Body of pancreas (tissue), 4 donors: ENCODE results near the gene SFXN5.

Experiments
- POLR2A ChIP-seq, 3 donors: fragments of 450-650 bp; IDR thresholded peaks; one replicate each; pipeline ENCODE4 v1.6.1; 2016; ENCODE audit warnings: antibody characterized with exemption in 3 of 3, mild to moderate bottlenecking in 2 of 3
- TF ChIP-seq, protein P1 (sequence below), 7 experiments: fragments of 450-650 bp in 4 of 7; fragments of 200-600 bp in 3 of 7; sonication (generic) in 3 of 7; IDR thresholded peaks; one replicate each; pipeline ENCODE4 v1.5.1; 2016 to 2019; ENCODE audit warnings: antibody characterized with exemption in 7 of 7

DNA sequence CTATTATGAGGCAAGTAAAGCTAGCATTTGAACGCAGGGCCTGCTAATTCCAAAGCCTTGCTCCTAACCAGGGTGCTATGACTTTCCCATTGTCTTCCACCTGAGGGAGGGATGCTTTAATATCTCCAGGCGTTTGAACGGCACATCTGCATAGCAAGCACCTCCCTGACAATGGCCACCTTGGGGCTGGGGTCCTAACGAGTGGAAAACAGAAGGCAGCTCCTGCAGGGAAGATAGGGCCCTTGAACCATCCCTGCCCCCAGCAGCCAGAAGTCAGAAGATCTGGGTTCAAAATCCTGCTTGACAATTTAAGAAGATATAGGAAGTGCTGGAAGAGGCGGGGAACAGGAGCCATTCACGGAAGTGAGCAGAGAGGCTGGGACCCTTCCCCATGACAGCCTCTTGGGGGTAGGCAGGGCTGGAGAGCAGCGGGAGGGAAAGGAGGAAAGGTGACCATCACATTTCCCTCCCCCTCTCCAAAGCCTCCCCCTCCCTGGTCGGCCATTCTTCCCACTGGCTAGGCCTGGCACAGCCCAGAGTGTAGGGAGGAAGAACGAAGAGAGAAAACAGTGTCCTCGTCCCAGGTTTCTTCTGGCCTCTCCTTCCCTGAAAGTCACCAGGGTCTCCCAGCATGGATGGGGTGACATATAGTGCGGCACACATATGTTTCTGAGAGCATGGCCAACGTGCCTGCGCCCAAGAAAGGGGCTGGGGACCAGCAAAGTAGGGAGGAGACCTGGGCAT lies 80.6 kb downstream of the SFXN5 start:
- TF ChIP-seq, protein P1, sequence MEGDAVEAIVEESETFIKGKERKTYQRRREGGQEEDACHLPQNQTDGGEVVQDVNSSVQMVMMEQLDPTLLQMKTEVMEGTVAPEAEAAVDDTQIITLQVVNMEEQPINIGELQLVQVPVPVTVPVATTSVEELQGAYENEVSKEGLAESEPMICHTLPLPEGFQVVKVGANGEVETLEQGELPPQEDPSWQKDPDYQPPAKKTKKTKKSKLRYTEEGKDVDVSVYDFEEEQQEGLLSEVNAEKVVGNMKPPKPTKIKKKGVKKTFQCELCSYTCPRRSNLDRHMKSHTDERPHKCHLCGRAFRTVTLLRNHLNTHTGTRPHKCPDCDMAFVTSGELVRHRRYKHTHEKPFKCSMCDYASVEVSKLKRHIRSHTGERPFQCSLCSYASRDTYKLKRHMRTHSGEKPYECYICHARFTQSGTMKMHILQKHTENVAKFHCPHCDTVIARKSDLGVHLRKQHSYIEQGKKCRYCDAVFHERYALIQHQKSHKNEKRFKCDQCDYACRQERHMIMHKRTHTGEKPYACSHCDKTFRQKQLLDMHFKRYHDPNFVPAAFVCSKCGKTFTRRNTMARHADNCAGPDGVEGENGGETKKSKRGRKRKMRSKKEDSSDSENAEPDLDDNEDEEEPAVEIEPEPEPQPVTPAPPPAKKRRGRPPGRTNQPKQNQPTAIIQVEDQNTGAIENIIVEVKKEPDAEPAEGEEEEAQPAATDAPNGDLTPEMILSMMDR (IDR thresholded peaks at IDR 0.05): no peak
- no peak for TF ChIP-seq POLR2A (IDR thresholded peaks at IDR 0.05)
